Measurements from ENCODE around the gene BRD7.

BRD7 gene

DNA sequence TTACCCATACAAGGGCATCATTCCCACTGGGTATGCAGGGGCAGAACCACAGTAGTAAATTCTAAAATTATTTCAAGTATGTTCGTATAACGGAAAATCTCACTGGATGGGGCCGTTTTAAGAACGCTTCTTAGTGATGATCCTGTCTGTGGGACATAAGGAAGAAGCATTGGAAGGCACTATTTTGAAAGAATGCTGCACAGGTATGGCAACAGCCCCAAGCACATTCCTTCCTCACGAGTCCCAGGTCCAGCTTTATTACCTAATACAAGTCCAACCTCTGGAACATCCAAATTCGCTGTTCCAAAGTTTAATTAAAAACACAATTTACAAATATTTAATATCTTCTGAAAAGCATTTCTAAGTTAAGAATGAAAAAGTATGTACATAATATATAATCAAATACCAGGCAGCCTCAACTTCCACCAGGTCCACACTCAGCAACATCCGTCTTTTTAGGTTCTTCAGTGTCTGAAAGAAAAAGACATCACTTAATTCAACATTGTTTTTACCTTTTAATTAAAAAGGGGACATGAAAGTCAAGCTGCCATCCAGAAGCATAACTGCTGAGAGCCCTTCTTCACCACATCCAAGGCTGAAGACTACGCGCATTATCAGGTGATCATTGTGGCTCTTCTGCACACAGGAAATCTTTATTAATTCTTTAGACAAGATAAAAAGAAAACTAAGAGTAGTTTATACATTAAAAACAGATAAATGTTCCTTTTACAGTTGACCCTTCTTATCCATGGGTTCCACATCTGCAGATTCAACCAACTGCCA is 49.8 kb downstream of the BRD7 start:
- no peak for DNase-seq

GRCh38 chr16:50316848-50317630 is 51.7 kb downstream of the BRD7 start:
- no peak for DNase-seq

GRCh38 chr16:50316102-50316847 is 52.5 kb downstream of the BRD7 start:
- DNase-seq, result no peak

DNA sequence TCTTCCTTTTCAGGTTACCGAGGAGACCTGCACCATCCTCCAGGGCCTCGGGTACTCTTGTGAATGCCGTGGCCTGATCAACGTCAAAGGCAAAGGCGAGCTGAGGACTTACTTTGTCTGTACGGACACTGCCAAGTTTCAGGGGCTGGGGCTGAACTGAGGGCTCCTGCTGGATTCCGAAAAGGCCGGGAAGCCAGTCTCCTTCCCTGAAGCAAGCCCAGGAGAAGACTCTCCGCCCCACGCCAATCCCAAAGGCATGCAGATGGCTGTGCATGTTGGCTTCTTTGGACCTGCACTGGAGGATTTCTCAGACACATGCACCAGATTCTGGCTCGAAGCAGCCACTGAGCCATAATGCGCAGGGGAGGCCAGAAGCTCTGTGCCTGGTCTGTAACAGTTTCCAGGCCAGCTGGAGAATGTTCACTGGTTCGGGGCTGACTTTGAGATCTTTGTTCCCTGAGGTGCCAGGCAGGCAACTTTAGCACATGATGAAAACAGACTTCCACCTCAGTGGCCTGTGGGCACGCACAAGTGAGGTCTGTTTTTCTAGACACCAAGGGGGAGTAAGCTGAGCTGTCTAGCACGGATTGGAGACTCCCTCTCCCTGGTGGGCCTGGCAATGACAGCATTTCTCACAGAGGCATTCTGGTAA is 53.3 kb downstream of the BRD7 start:
- DNase-seq, result no peak

- no peak for DNase-seq
Measured at GRCh38 chr16:50314665-50315064, 54.1 kb downstream of the BRD7 start.

DNA sequence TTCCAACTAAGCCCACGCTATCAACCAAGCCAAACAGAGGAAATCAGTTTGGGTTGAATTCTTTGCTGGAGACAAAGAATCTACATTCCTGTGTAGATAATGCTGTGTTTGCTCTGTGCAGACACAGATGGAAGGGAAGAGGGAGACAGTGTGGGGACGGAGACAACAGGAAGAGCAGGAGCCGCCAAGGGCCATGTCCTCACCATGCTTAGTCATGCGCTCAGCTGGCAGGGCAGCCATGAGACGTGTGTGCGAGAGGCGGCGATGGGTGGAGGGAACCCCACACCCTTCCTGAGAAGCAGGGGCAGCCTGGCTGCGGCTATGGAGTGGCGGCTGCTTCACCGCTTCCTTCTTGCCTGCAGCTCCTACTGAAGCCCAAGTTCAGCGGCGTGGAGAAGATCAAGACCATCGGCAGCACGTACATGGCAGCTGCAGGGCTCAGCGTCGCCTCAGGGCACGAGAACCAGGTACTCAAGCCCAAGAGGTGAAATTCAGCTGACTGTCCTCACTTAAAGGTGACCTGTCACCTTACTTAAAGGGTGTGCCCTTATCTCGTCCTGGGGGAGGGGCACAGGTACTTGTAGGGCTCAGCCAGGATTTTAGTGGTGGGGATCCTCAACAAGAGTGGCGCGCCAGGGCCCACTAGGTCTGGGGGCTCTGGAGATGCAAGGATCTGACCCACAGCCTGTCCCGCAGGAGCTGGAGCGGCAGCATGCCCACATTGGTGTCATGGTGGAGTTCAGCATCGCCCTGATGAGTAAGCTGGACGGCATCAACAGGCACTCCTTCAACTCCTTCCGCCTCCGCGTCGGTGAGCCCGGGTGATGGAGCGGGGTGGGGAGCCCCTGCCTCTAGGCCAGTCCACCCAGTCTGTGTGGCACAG is 55.0 kb downstream of the BRD7 start:
- peak; percentile 15 for DNase-seq

DNA sequence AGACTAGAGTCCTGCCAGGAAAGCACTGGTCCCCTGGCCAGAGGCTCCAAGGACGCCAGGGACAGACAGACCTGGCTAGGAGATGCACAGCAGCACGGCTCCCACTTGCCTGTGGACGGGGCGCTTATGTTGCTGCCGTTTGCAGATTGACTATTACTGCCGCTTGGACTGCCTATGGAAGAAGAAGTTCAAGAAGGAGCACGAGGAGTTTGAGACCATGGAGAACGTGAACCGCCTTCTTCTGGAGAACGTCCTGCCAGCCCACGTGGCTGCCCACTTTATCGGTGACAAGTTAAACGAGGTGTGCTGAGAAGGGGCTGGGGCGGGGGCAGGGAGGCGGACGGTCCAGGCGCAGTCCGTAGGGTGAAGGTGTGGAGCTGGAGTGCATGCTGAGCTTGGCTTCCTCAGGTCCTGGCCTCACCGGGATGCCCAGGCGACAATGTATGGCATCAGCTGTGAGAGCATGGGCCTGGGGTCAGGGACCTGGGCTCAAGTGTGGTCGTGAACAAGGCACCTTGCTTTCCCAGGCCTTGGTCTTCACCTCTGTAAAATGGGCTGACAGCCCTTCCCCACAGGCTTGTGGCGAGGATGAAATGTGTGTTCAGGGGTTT is 56.8 kb downstream of the BRD7 start:
- DNase-seq, result no peak

DNA sequence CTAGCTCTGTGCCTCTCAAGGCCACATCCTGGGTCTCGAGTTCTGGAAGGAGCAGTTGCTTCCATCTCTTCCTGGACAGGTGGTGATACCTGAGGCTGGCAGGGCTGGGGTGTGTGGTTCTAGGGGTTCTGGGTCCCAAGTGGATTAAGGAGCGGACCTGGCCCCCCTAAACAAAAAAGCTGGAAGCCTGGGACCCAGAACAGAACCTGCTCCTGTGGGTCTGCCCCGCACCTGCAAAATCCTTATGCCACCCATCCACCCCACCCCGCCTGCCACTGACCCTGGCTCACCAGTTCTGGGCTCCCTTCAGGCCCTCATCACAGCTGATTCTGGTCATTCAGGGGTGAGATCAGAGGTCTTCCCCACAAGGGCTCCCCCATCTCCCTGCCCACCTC is 57.7 kb downstream of the BRD7 start:
- DNase-seq, result no peak

GRCh38 chr16:50310308-50311133 is 58.3 kb downstream of the BRD7 start:
- DNase-seq, result no peak

- no peak for DNase-seq
Measured at GRCh38 chr16:50309527-50310307, 59.1 kb downstream of the BRD7 start.

GRCh38 chr16:50309156-50309526 is 59.6 kb downstream of the BRD7 start:
- no peak for DNase-seq

- DNase-seq, result no peak
Measured at GRCh38 chr16:50308237-50308965, 60.4 kb downstream of the BRD7 start.

- DNase-seq, result no peak
Measured at GRCh38 chr16:50306287-50306686, 62.5 kb downstream of the BRD7 start.

DNA sequence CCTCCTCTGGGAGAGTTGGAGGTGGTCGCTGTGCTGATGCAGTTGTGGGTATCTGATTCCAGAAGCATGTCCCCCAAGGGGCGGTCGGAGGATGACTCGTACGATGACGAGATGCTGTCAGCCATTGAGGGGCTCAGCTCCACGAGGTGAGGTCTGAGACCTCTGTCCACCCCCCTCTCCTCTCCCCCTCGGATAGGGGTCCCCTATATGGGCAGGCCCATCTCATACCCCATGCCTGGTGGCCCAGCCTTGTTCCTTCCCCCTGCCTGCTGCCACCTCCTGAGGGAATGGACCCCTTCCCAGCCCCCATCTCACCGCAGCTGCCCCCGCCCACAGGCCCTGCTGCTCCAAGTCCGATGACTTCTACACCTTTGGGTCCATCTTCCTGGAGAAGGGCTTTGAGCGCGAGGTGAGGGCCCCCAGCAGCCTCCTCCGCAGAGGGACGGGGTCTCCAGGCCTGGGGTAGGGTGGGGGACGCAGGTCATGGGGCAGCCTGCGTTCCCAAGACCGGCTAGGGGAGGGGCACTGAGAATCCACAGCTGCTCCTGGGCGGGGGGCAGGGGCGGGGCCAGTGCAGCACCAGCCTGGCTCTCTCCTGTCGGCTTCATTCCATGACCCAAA is 63.2 kb downstream of the BRD7 start:
- no peak for DNase-seq

DNA sequence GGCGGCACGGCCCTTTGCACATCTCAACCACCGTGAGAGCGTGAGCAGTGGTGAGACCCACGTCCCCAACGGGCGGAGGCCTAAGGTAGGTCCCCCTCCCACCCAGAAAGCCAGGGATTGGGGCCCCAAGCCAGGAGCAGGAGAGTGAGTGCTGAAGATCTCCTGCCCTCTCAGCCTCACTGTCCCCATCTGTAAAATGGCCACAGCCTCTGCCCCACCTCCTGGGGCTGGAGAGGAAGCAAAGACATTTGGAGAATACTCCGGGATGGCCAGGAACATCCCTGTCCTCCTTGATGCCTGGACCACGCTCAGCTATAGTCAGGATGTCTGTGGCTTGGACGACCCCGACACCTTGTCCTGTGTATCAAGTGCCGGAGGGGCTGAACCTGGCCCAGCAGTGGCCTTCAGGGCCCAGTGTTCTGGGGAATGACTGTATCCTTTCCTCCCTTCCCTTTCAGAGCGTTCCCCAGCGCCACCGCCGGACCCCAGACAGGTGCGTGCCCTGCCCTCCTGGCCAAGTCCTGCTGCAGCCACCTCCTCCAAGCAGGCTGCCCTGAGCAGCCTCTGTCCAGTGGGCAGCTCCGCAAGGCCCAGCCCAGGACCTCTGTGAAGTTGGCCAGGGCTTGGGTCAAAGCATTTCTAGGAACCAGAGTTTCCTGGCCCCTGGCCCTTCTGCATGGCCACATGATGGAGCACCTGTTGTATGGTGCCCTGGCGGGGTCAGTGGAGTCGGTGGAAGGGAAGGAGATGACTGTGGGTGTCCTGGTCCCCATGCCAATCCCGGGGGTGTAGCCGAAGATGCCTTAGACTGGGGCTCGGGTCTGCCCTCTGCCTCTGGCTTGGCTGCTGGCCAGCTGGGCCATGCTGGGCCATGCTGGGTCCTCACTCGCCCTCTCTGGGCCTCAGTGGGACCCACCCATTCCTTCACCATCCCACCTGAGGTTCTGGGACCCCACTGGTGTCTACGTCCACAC is 64.0 kb downstream of the BRD7 start:
- DNase-seq, result no peak

- DNase-seq, result peak; percentile 20
Measured at GRCh38 chr16:50303605-50304466, 65.0 kb downstream of the BRD7 start.
